ENCODE measurements around the gene CLIC4. TPM values are rescaled to one million over a fixed set of nuclear protein-coding genes. Genes with fewer than 3 reads are reported as not detected.

Gene CLIC4
- total RNA-seq, 1 donor from 2014 or later, result 325 TPM

- intact Hi-C loops (cut with micrococcal nuclease), result no loop called here
- no peaks in the 10 kb centered on the region for H3K36me3 ChIP-seq
- no peak overlapping the region for H3K27ac ChIP-seq (replicated peaks)
- peaks cover 78% of the 10 kb centered on the region for H3K27me3 ChIP-seq (ENCODE audit: low read depth)
- no peaks in the 10 kb centered on the region for H3K4me1 ChIP-seq
- no peak overlapping the region for H3K4me3 ChIP-seq
- DNase-seq, result no peak
- peaks cover 4% of the 10 kb centered on the region for H3K9me3 ChIP-seq (replicated peaks)
- no peak for TF ChIP-seq CTCF (IDR thresholded peaks at IDR 0.05; ENCODE audit: borderline replicate concordance)
These were observed 130.0 kb downstream of the CLIC4 start for GRCh38 chr1:24875257-24875656.

- intact Hi-C loops (cut with micrococcal nuclease), result no loop called here
- Histone ChIP-seq H3K27me3 (ENCODE audit: low read depth) (peaks cover 76% of the 10 kb centered on the region), H3K4me1 (no peaks in the 10 kb centered on the region), H3K27ac (replicated peaks) (no peak overlapping the region), H3K4me3 (no peak overlapping the region), H3K9me3 (replicated peaks) (peaks cover 12% of the 10 kb centered on the region), H3K36me3 (no peaks in the 10 kb centered on the region)
- TF ChIP-seq CTCF (IDR thresholded peaks at IDR 0.05; ENCODE audit: borderline replicate concordance), result no peak
- no peak for DNase-seq
These were observed 130.8 kb downstream of the CLIC4 start for GRCh38 chr1:24875991-24876506.

DNA sequence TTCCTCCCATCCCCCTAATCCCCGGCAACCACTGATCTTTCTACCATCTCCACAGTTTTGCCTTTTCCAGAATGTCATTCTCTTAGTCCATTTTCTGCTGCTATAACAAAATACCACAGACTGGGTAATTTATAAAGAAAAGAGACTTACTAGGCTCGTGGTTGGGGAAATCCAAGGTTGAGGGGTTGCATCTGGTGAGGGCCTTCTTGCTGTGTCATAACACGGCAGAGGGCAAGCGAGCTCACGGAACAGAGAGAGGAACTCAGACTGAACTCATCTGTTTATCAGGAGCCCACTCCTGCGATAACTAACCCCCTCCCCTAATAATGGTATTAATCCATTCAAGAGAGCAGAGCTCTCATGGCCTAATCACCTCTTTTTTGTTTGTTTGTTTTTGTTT lies 132.8 kb downstream of the CLIC4 start:
- Histone ChIP-seq H3K9me3 (replicated peaks) (peaks cover 24% of the 10 kb centered on the region), H3K27me3 (ENCODE audit: low read depth) (peaks cover 63% of the 10 kb centered on the region), H3K4me3 (no peak overlapping the region), H3K4me1 (no peaks in the 10 kb centered on the region), H3K27ac (replicated peaks) (no peak overlapping the region), H3K36me3 (no peaks in the 10 kb centered on the region)
- TF ChIP-seq CTCF (IDR thresholded peaks at IDR 0.05; ENCODE audit: borderline replicate concordance), result no peak
- no peak for DNase-seq
- intact Hi-C loops (cut with micrococcal nuclease), result no loop called here

GRCh38 chr1:24878775-24879742 lies 133.8 kb downstream of the CLIC4 start:
- Histone ChIP-seq H3K4me3 (no peak overlapping the region), H3K4me1 (no peaks in the 10 kb centered on the region), H3K36me3 (no peaks in the 10 kb centered on the region), H3K9me3 (replicated peaks) (peaks cover 34% of the 10 kb centered on the region), H3K27me3 (ENCODE audit: low read depth) (peaks cover 57% of the 10 kb centered on the region), H3K27ac (replicated peaks) (no peak overlapping the region)
- no peak for TF ChIP-seq CTCF (IDR thresholded peaks at IDR 0.05; ENCODE audit: borderline replicate concordance)
- intact Hi-C loops (cut with micrococcal nuclease), result no loop called here
- DNase-seq, result no peak

- Histone ChIP-seq H3K9me3 (replicated peaks) (peaks cover 39% of the 10 kb centered on the region), H3K36me3 (no peaks in the 10 kb centered on the region), H3K4me3 (no peak overlapping the region), H3K27me3 (ENCODE audit: low read depth) (peaks cover 48% of the 10 kb centered on the region), H3K27ac (replicated peaks) (no peak overlapping the region), H3K4me1 (no peaks in the 10 kb centered on the region)
- no peak for TF ChIP-seq CTCF (IDR thresholded peaks at IDR 0.05; ENCODE audit: borderline replicate concordance)
- DNase-seq, result no peak
- intact Hi-C loops (cut with micrococcal nuclease), result no loop called here
These were observed 135.8 kb downstream of the CLIC4 start for GRCh38 chr1:24881034-24881433.
